HG03135 (cell line): ENCODE measurements around the gene TXNDC11.

Experiments
- ATAC-seq: cut with Tn5 transposase; IDR thresholded peaks from one replicate; pipeline ENCODE4 v1.9.1; 2021; ENCODE audit warnings: mild to moderate bottlenecking, moderate library complexity; ENCODE audit not compliant: unreplicated experiment

Gene TXNDC11

GRCh38 chr16:11675561-11676511 is 66.8 kb downstream of the TXNDC11 start:
- no peak for ATAC-seq

- ATAC-seq = no peak
Observed at GRCh38 chr16:11674818-11675560, 67.7 kb downstream of the TXNDC11 start.

GRCh38 chr16:11674001-11674817 is 68.4 kb downstream of the TXNDC11 start:
- no peak for ATAC-seq

GRCh38 chr16:11673091-11674000 is 69.3 kb downstream of the TXNDC11 start:
- no peak for ATAC-seq

GRCh38 chr16:11672206-11673090 is 70.2 kb downstream of the TXNDC11 start:
- no peak for ATAC-seq

- ATAC-seq = no peak
Observed at GRCh38 chr16:11671676-11672075, 71.0 kb downstream of the TXNDC11 start.

GRCh38 chr16:11671271-11671670 is 71.4 kb downstream of the TXNDC11 start:
- no peak for ATAC-seq

- ATAC-seq = peak; percentile 31
Observed at GRCh38 chr16:11670171-11671131, 72.2 kb downstream of the TXNDC11 start.

- ATAC-seq = no peak
Observed at GRCh38 chr16:11669380-11670146, 73.1 kb downstream of the TXNDC11 start.

GRCh38 chr16:11668623-11669379 is 73.9 kb downstream of the TXNDC11 start:
- no peak for ATAC-seq

GRCh38 chr16:11667824-11668622 is 74.6 kb downstream of the TXNDC11 start, which contains the start of gene SNN:
Gene SNN, plus strand, starts transcription at chr16:11668455. Its CDS starts 7,605 bp downstream, at chr16:11676060.
- ATAC-seq = peak; percentile 58

- no peak for ATAC-seq
Observed at GRCh38 chr16:11667221-11667823, 75.3 kb downstream of the TXNDC11 start.

- no peak for ATAC-seq
Observed at GRCh38 chr16:11666103-11667055, 76.3 kb downstream of the TXNDC11 start.

GRCh38 chr16:11665071-11665491 is 77.6 kb downstream of the TXNDC11 start:
- ATAC-seq = no peak
